IMR-90 (cell line): ENCODE results near the gene ZNF366. TPM values are rescaled to one million over a fixed set of nuclear protein-coding genes. Genes with fewer than 3 reads are reported as not detected.

Experiments
- ATAC-seq: fragments of 200-7000 bp; cut with Tn5 transposase; 2 replicates; pipeline ENCODE4 v1.9.1; 2020; ENCODE audit warnings: low read depth, mild to moderate bottlenecking, moderate library complexity
- BruUV-seq: library from RNA; stranded (reverse); fragments of 400-500 nt; replicated peaks from 2 replicates; lab custom pipeline; 2021; lab: Mats Ljungman, UMichigan
- CTCF ChIA-PET: fragments of 300-600 bp; formaldehyde crosslinking; extraction: SDS; loops from one replicate; lab custom pipeline; 2021; ENCODE audit warnings: antibody characterized with exemption; lab: Yijun Ruan, JAX
- POLR2A ChIA-PET: fragments of 300-600 bp; sonication (Branson Sonifier 250); formaldehyde crosslinking; loops from one replicate; lab custom pipeline; 2022; ENCODE audit warnings: antibody characterized with exemption; ENCODE audit not compliant: unreplicated experiment; lab: Charles Lee
- DNase-seq: peaks from one replicate; pipeline ENCODE4 v3.0.0; 2013
- H2AFZ ChIP-seq: replicated peaks from 2 replicates; pipeline ENCODE3; 2013; ENCODE audit warnings: low read length, mild to moderate bottlenecking; ENCODE audit not compliant: poor library complexity
- H2AK5ac ChIP-seq: 2 replicates; pipeline ENCODE4 v1.6.1; 2013; ENCODE audit warnings: low read depth, low read length, inconsistent platforms
- H2AK9ac ChIP-seq: replicated peaks from 2 replicates; pipeline ENCODE3; 2013; ENCODE audit warnings: mild to moderate bottlenecking, low read depth, low read length, moderate library complexity; ENCODE audit not compliant: poor library complexity
- H2BK120ac ChIP-seq: 2 replicates; pipeline ENCODE4 v1.6.1; 2013; ENCODE audit warnings: low read depth, low read length, inconsistent platforms
- H2BK15ac ChIP-seq: 3 replicates; pipeline ENCODE4 v1.6.1; 2013; ENCODE audit warnings: low read depth, low read length, inconsistent platforms
- H2BK20ac ChIP-seq: 2 replicates; pipeline ENCODE4 v1.6.1; 2013; ENCODE audit warnings: low read depth, mild to moderate bottlenecking, inconsistent platforms, low read length, moderate library complexity
- H2BK5ac ChIP-seq: 2 replicates; pipeline ENCODE4 v1.6.1; 2013; ENCODE audit warnings: mild to moderate bottlenecking, low read depth, low read length, inconsistent platforms; ENCODE audit not compliant: poor library complexity, severe bottlenecking
- H3K14ac ChIP-seq: replicated peaks from 2 replicates; pipeline ENCODE4 v1.6.1; 2013; ENCODE audit warnings: low read depth, low read length, inconsistent platforms
- H3K18ac ChIP-seq: 2 replicates; pipeline ENCODE4 v1.6.1; 2013; ENCODE audit warnings: low read depth, low read length, control low read depth
- H3K23ac ChIP-seq: 2 replicates; pipeline ENCODE4 v1.6.1; 2013; ENCODE audit warnings: low read depth, low read length, inconsistent platforms
- H3K27ac ChIP-seq: 2 replicates; pipeline ENCODE4 v1.5.1; 2013; ENCODE audit warnings: mild to moderate bottlenecking, control low read depth, low read length; ENCODE audit not compliant: insufficient read depth
- H3K27me3 ChIP-seq: 2 replicates; pipeline ENCODE4 v1.6.1; 2013; ENCODE audit warnings: low read length; ENCODE audit not compliant: control insufficient read depth, insufficient read depth
- H3K36me3 ChIP-seq: 2 replicates; pipeline ENCODE4 v1.6.1; 2013; ENCODE audit warnings: low read length, mixed read lengths; ENCODE audit not compliant: control insufficient read depth, insufficient read depth
- H3K4ac ChIP-seq: 2 replicates; pipeline ENCODE4 v1.6.1; 2013; ENCODE audit warnings: low read depth, low read length, inconsistent platforms
- H3K4me1 ChIP-seq: 2 replicates; pipeline ENCODE4 v1.6.1; 2013; ENCODE audit warnings: low read length, mixed read lengths; ENCODE audit not compliant: control insufficient read depth, insufficient read depth
- H3K4me2 ChIP-seq: 2 replicates; pipeline ENCODE4 v1.6.1; 2013; ENCODE audit warnings: low read depth, mild to moderate bottlenecking, control low read depth, low read length, moderate library complexity
- H3K4me3 ChIP-seq: 2 replicates; pipeline ENCODE4 v1.5.1; 2013; ENCODE audit warnings: low read depth, mild to moderate bottlenecking, control low read depth, low read length, moderate library complexity; ENCODE audit not compliant: insufficient read depth
- H3K56ac ChIP-seq: 2 replicates; pipeline ENCODE4 v1.6.1; 2013; ENCODE audit warnings: low read length, inconsistent platforms; ENCODE audit not compliant: insufficient read depth; ENCODE audit errors: extremely low read depth
- H3K79me1 ChIP-seq, 2 experiments: 2 replicates each; pipeline ENCODE4 v1.6.1; 2013; ENCODE audit warnings: low read length in 2 of 2, inconsistent platforms in 1 of 2, low read depth in 1 of 2
- H3K9ac ChIP-seq: 2 replicates; pipeline ENCODE4 v1.6.1; 2013; ENCODE audit warnings: low read depth, low read length, control low read depth
- H3K9me1 ChIP-seq: 2 replicates; pipeline ENCODE4 v1.6.1; 2013; ENCODE audit warnings: low read length, inconsistent platforms; ENCODE audit not compliant: insufficient read depth
- H3K9me3 ChIP-seq: 2 replicates; pipeline ENCODE4 v1.6.1; 2013; ENCODE audit warnings: low read length; ENCODE audit not compliant: control insufficient read depth, insufficient read depth
- H4K20me1 ChIP-seq: 2 replicates; pipeline ENCODE4 v1.6.1; 2013; ENCODE audit warnings: low read length, inconsistent platforms; ENCODE audit not compliant: insufficient read depth
- H4K5ac ChIP-seq: 2 replicates; pipeline ENCODE4 v1.6.1; 2013; ENCODE audit warnings: mild to moderate bottlenecking, low read depth, low read length, control low read depth
- H4K8ac ChIP-seq, 2 experiments: 2 replicates each; pipeline ENCODE4 v1.6.1; 2013; ENCODE audit warnings: low read depth in 2 of 2, low read length in 2 of 2, control low read depth in 1 of 2, inconsistent platforms in 1 of 2
- H4K91ac ChIP-seq: 2 replicates; pipeline ENCODE4 v1.6.1; 2013; ENCODE audit warnings: low read depth, low read length, inconsistent platforms; ENCODE audit not compliant: insufficient read depth
- BHLHE40 ChIP-seq: fragments of 150-350 bp; IDR thresholded peaks from 2 replicates; pipeline ENCODE4 v1.6.1; 2016; ENCODE audit warnings: mild to moderate bottlenecking, low read depth, low read length
- CEBPB ChIP-seq: IDR thresholded peaks from 2 replicates; pipeline ENCODE4 v1.6.1; 2012; ENCODE audit warnings: low read depth, low read length, improper control_type of control experiment
- CTCF ChIP-seq: conservative IDR thresholded peaks from 2 replicates; pipeline ENCODE4 v1.5.1; 2012; ENCODE audit warnings: mild to moderate bottlenecking, low read depth, low read length, improper control_type of control experiment
- ELK1 ChIP-seq: fragments of 150-350 bp; IDR thresholded peaks from 2 replicates; pipeline ENCODE4 v1.6.1; 2016; ENCODE audit warnings: low read depth, mild to moderate bottlenecking, low read length, moderate library complexity, borderline replicate concordance
- FOS ChIP-seq: fragments of 150-350 bp; IDR thresholded peaks from 2 replicates; pipeline ENCODE4 v1.6.1; 2016; ENCODE audit warnings: low read depth, low read length
- MAFK ChIP-seq: IDR thresholded peaks from 2 replicates; pipeline ENCODE4 v1.6.1; 2012; ENCODE audit warnings: low read depth, low read length, improper control_type of control experiment
- MAZ ChIP-seq: IDR thresholded peaks from 2 replicates; pipeline ENCODE4 v1.6.1; 2012; ENCODE audit warnings: low read depth, mild to moderate bottlenecking, low read length, improper control_type of control experiment, moderate library complexity, borderline replicate concordance
- MXI1 ChIP-seq: IDR thresholded peaks from 2 replicates; pipeline ENCODE4 v1.6.1; 2012; ENCODE audit warnings: low read depth, mild to moderate bottlenecking, low read length, moderate library complexity, borderline replicate concordance
- POLR2A ChIP-seq: IDR thresholded peaks from 2 replicates; pipeline ENCODE4 v1.6.1; 2012; ENCODE audit warnings: mild to moderate bottlenecking, low read depth, low read length
- RCOR1 ChIP-seq: IDR thresholded peaks from 2 replicates; pipeline ENCODE4 v1.6.1; 2012; ENCODE audit warnings: mild to moderate bottlenecking, low read length, improper control_type of control experiment; ENCODE audit not compliant: insufficient replicate concordance
- RFX5 ChIP-seq: IDR thresholded peaks from 2 replicates; pipeline ENCODE4 v1.8.0; 2012; ENCODE audit warnings: low read depth, mild to moderate bottlenecking, low read length, moderate library complexity
- SMC3 ChIP-seq: fragments of 150-350 bp; IDR thresholded peaks from 2 replicates; pipeline ENCODE4 v1.6.1; 2016; ENCODE audit warnings: low read depth, mild to moderate bottlenecking, antibody characterized with exemption, low read length, moderate library complexity
- WGBS, 2 experiments: methylation state at CpG; one replicate each; pipeline versions ENCODE4 v1.1.5 to v1.1.7; 2013; ENCODE audit warnings: missing lambda C conversion rate in 2 of 2; ENCODE audit not compliant: insufficient read length in 1 of 2; ENCODE audit errors: extremely low coverage in 2 of 2; 5-methylcytosine and 5-hydroxymethylcytosine counted together
- dilution Hi-C: fragments of 300-500 bp; cut with HindIII; formaldehyde crosslinking; loops from one replicate; pipeline ENCODE4 v1.14.3; 2018; ENCODE audit warnings: low sequenced_read_pairs; ENCODE audit not compliant: unreplicated experiment
- in situ Hi-C: fragments of 300-500 bp; cut with MboI; formaldehyde crosslinking; loops from 3 replicates; pipeline ENCODE4 v1.14.3; 2019; ENCODE audit warnings: low sequenced_read_pairs, inconsistent platforms, mixed read lengths
- intact Hi-C: fragments of 100-400 bp; cut with micrococcal nuclease; formaldehyde crosslinking; loops from 2 replicates; pipeline ENCODE4 v1.10.0; 2022
- polyA plus RNA-seq, 3 experiments: library from polyadenylated mRNA; depleted of rRNA; stranded (reverse); fragments of >200 nt; gene quantifications; 2 replicates each; pipeline ENCODE4 v1.2.3, GENCODE V29; 2012; ENCODE audit warnings: low replicate concordance in 1 of 3
- total RNA-seq: library from RNA; depleted of rRNA; stranded (reverse); fragments of >200 nt; gene quantifications from 2 replicates; pipeline ENCODE4 v1.2.3, GENCODE V29; 2012
- TF ChIP-seq, protein P1 (sequence below): fragments of 150-350 bp; IDR thresholded peaks from 2 replicates; pipeline ENCODE4 v1.6.1; 2017; ENCODE audit warnings: mild to moderate bottlenecking, antibody characterized with exemption, low read length, low read depth

ZNF366 gene
- total and polyA plus RNA-seq, 2 of the 4 experiments (the other 2 are of a cell fraction): not detected

- Histone ChIP-seq H4K8ac (no peak overlapping the region), H2BK120ac (no peak overlapping the region), H3K4me2 (no peak overlapping the region), H3K9me3 (no peaks in the 10 kb centered on the region), H4K91ac (no peak overlapping the region), H3K4me1 (peaks cover 20% of the 10 kb centered on the region), H3K9ac (no peak overlapping the region), H4K5ac (no peak overlapping the region), H3K79me1 (no peaks in the 10 kb centered on the region), H2AK9ac (no peak overlapping the region), H3K18ac (no peak overlapping the region), H3K23ac (no peak overlapping the region), H2BK15ac (no peak overlapping the region), H3K27ac (no peak overlapping the region), H3K56ac (no peak overlapping the region), H3K27me3 (no peaks in the 10 kb centered on the region), H2AK5ac (no peak overlapping the region), H3K4ac (no peak overlapping the region), H3K9me1 (peaks cover 15% of the 10 kb centered on the region), H3K14ac (no peak overlapping the region), H3K36me3 (no peaks in the 10 kb centered on the region), H2AFZ (no peak overlapping the region), H2BK20ac (no peak overlapping the region), H3K4me3 (no peak overlapping the region), H4K20me1 (no peaks in the 10 kb centered on the region), H2BK5ac (no peak overlapping the region)
- dilution Hi-C loops: no loop called here
- CTCF ChIA-PET: no interaction called here
- WGBS, 2 experiments: no CpG with 5 or more reads among the region's 9 CpGs
- DNase-seq: no peak
- intact Hi-C loops: no loop called here
- in situ Hi-C loops: no loop called here
- ATAC-seq: no peak
- POLR2A ChIA-PET: no interaction called here
- BruUV-seq: no TSS peak
- no peak for TF ChIP-seq BHLHE40
- no peak for TF ChIP-seq CTCF
- no peak for TF ChIP-seq MAZ
- TF ChIP-seq POLR2A: no peak
- TF ChIP-seq CEBPB: no peak
- no peak for TF ChIP-seq SMC3
- TF ChIP-seq ELK1: no peak
- TF ChIP-seq RFX5: no peak
- TF ChIP-seq RCOR1: no peak
- TF ChIP-seq FOS: no peak
- no peak for TF ChIP-seq MAFK
- TF ChIP-seq, protein P1, sequence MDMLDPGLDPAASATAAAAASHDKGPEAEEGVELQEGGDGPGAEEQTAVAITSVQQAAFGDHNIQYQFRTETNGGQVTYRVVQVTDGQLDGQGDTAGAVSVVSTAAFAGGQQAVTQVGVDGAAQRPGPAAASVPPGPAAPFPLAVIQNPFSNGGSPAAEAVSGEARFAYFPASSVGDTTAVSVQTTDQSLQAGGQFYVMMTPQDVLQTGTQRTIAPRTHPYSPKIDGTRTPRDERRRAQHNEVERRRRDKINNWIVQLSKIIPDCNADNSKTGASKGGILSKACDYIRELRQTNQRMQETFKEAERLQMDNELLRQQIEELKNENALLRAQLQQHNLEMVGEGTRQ: no peak
- TF ChIP-seq MXI1: no peak
Measured at GRCh38 chr5:72455476-72455875, 51.7 kb downstream of the ZNF366 start.
